GM21619 (cell line): ENCODE data around the gene PSG5.
"Not testable (repeated sequence)": the region's sequence is repeated elsewhere in the genome, so short reads cannot be mapped to it uniquely, and the experiment has no call there.

ENCODE experiments used
- ATAC-seq: cut with Tn5 transposase; IDR thresholded peaks from one replicate; pipeline ENCODE4 v1.9.1; 2021; ENCODE audit not compliant: unreplicated experiment

Gene PSG5

DNA sequence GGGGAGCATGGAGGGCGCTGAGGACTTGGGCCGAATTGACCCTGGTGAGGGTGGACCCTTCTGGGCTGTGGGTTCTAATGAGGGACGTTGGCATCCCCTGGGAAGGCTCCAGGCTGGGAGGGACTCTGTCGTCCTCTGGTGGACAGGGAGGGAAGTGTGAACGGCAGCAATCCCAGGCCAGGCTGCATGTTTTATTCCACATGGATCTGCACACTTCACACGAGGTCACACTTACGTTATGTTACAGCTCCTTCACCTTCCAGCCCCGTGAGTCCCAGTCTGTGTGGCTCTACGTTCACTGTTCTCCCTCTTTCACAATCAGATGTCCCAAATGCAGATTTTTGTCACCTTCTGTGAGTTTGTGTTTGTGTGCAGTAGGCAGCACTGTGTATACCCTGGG lies 1.8 kb upstream of the PSG5 start:
- ATAC-seq = not testable (repeated sequence)

DNA sequence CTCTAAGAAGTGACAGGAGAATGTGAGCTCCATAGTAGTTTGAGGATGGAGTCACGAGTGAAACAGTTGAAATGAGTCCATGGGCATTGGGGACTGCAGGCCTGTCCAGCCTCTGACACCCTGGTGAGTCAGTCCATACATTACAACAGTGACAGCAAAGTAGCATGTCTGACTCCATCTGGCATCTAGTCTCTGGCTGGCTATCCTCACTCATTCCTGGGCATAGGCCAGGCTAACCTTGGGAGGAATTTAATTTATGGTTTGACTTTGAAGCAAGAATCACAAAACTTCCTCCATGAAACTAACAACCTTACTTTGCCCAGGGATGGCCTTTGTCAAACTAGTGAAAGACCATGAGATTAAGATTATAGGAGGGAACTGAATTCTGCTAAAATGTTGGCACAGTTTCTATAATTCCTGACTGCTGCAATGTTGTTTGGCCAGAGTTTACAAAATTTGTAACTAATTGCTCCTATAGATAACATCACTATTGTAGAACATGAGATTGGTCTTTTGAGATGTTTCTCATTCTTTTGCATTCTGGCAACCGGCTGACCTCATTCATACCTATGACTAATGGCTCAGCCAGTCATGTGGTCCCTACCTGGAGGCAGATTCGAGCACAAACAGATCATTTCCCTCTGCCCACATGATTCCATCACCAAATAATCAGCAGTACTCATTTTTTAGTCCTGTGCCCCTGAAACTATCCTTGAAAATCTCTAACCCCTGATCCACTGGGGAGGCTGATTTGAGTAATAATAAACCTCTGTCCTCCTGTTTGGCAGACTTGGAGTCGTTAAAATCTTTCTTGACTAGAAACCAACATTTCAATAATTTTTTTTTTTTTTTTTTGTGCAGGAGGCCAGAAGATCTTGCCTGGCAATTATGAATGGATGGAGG lies 4.2 kb downstream of the PSG5 start:
- not testable (repeated sequence) for ATAC-seq

DNA sequence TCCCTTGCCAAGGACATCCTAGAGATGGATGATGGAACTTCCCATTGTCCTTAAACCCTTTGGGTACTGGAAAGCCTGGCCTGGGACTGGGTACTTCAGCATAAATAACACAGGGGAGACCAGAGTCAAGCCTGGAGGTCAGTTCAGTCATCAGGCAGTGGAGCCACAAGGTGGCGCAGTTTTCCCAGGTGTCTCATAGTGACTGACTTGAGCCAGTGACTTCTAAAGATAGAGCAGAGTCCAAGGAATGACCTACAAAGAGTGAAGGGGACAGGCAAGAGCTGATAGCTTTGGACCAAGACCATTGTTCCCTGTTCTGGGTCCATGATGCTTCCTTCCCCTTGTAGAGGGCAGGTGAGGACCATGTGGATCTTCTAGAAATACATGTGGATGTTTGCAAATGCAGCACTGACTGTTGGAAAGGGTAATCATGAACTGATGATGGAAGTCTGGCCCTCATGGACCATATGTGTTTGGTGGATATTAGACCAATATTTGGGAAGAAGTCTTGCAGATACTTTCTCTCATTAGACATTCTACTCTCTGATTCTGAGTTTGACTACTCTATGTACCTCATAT lies 6.7 kb downstream of the PSG5 start:
- ATAC-seq = not testable (repeated sequence)

DNA sequence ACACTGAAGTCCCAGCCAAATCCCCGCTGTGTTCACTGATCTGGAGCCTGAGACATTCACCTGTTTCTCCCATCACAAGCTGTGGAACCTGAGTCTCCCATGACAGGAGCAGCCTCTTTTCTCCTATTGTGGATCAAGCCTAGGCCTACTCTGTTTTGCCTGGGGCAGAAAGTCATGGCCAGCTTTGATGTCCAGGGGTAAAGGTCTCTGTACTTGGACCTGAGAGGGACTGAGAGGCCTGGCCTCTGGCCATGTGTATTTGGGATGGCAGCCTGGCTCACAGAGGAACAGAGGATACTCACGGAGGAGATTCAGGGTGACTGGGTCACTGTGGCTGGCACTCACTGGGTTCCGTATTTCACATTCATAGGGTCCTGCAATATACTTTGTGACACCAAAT lies 7.8 kb downstream of the PSG5 start:
- ATAC-seq = not testable (repeated sequence)

DNA sequence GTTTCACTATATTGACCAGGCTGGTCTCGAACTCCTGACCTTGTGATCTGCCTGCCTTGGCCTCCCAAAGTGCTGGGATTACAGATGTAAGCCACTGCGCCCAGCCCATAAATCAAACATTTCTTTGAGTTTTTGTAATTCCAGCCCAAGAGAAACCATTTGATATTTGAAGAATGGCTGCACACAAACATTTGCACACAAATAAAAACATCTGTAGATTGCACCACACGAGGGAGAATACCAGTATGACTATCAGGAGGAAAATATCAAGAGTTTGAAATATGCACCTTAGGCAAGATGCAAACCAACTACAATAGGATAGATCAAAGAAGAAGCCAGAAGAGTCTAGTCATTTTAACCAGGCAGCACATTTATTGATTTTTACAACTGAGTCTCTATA lies 20.4 kb downstream of the PSG5 start:
- not testable (repeated sequence) for ATAC-seq

DNA sequence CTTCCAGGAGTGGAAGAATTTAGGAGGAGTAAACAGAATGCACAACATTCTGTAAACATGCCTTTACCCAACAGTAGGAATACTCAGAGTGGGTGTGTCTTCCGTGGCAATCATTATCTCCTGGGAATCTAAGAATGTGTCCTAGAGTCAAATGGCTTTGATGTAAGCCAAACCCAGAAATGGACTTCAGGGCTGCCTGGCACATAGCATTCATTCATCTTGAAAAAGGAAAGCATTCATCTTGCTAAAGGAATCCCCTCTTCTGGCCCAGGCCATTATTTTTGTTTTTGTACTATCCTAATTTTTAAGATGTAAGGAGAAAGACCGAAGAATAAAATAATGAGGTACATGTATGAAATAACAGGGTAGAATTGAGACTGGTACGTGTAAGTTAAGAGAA lies 23.2 kb downstream of the PSG5 start:
- not testable (repeated sequence) for ATAC-seq

DNA sequence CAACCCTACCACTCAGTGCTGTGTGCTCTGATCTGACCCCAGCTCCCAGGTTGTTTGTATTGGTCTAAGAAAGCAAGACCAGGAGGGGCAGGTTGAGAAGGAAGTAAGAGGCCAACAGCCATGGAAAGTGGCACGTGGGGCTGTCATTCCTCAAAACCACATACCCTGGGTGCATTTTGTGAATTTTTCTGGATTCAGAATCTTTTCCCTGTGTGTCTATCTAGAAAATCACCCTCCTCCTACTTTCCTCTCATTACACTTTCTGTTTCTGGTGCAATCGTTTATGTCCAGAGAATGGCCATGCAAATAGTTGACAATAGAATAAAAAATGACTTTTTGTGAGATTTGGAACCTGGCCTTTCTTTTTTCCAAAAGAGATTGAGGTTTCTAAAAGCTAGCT lies 24.1 kb downstream of the PSG5 start:
- ATAC-seq = not testable (repeated sequence)

DNA sequence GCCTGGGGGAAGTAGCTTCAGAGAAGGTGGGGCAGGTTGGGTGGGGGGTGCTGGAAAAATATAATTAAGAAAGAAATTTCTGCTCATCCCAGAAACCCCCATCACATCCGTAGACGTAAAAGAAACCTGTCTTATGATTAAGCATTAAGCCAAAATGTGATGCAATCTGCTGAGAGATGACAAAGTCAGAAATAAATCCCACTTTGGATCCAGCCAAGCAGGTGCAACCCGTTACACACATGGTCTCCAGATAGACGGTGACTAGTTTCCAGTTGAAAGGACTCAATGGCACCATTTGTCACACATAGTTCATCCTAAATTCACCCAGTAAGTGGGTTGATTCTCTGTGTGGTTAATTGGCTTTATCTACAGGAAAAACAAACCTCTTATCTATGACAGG lies 34.1 kb downstream of the PSG5 start:
- no peak for ATAC-seq

DNA sequence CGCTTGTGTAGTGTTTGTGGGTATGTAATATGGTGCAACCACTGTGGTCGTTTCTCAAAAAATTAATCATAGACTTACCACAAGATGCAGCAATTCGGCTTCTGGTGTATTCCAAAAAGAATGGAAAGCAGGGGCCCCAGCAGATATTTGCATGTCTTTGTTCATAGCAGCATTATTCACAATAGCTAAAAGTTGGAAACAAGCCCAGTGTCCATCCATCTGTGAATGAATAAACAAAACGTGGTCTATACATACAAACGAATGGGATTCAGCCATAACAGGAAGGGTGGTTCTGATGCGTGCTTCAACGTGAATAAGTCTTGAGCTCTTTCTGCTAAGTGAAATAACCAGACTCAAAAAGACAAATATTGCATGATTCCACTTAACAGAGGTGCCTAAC lies 36.5 kb downstream of the PSG5 start:
- not testable (repeated sequence) for ATAC-seq

DNA sequence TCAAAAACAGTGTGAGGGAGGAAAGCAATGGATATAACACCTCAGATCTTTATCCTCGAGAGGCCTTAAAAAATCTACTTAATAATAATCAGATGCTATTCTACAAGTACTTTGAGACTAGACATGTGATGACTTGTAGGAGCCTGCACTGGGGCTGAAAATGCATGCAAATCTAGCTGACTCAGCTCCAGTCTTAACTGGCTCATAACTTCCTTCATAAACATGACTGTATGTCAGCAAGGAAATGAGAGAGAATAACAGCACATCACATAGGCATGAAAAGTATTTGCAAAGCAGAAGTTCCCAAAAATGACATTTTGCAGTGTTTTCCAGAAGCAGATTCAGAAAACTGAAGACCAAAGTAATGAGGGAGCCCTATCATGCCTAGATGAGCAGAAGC lies 38.1 kb downstream of the PSG5 start:
- no peak for ATAC-seq

DNA sequence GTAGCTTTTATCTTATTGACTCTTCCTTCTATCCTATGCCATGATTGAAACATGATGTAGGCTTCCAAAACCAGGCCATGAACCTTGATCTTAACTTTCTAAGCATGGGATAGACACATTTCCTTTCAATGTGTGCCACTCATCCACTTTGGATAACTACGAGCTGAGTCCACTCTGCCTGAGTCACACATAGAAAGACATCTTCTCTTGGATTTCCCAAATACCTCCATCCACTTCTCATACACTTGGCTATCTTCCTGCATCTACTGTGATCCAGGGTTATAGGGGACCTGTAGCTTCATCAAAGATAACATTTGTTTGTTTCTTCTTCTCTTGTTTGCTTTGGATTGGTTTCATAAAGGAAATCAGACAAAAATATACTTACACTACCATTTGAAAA lies 44.6 kb downstream of the PSG5 start:
- not testable (repeated sequence) for ATAC-seq

DNA sequence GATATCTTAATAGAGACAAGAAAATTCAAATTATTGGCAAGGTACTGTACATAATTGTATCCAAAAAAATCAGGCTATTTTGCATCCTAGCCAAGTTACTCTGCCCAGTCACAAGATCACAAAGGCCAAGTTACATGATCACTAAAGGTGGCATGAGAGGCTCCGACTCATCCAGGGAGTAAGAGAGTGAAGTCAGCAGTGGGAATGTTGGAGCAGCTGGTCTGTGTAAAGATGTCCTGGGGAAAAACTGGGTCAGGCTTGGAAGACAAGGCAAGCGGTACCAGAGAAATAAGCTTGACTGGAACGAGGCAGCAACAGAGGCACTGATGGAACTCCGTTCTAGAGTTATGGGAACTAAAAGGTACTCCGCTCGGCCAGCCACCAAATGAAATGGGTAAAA lies 53.6 kb downstream of the PSG5 start:
- no peak for ATAC-seq

DNA sequence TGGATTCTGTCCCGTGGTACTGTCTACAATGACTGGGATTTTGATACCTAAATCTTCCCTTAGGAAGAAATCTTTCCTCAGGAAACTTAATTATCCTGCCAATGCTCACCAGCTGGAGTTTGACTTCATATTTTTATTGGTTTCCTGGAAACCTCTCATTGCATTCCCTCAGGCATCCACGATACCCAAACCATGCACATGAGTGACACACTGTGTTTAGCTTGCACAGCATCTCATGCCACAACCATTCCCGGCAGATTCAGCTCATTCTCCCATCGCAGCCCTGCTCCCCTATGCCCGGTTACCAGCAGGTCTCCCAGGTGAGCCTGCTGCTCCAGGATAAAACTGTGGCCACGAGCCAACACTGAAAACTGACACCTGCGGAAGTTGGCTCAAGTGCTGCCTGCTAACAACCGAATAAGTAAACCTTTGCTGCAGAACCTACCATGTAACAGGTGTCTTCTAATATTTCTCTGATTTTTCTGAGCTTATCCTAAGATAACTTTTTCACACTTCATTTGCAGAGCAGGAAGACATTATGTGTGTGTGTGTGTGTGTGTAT lies 55.0 kb downstream of the PSG5 start:
- not testable (repeated sequence) for ATAC-seq

DNA sequence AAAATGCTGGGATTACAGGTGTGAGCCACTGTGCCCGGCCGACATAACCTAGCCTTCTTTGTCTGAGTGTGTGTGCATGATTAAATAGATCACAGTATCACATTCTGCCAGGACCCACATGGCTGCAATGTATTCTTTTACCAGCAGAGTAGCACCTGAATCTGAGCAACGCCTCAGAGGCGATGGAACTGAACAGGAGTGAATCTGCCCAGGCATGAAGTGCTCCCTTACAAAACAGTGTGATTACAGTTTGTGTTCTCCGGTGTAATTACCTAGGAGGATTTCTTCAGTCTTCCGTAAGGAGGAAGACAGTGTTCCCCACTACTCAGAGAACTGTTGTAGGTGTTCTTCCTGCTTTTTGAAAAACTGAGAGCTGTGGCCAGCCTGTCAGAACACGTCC lies 57.1 kb downstream of the PSG5 start:
- not testable (repeated sequence) for ATAC-seq

DNA sequence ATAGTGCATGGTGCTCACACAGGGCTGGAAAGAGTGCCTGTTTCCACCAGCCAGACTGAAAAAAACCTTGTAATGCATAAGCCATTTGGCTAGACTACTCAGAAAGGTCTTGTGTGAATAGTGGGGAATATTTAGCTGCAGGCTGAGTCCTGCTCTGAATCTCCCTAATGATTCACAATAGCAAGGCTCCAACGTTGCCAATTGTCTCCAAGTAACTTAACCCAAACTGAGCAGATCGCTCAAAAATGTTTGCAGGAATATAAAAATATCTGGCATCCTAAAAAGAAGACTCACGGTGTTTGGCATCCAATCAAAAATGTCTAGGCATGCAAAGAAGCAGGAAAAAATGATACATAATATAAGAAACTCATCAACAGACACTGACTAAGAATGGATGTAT lies 59.0 kb downstream of the PSG5 start:
- ATAC-seq = not testable (repeated sequence)

DNA sequence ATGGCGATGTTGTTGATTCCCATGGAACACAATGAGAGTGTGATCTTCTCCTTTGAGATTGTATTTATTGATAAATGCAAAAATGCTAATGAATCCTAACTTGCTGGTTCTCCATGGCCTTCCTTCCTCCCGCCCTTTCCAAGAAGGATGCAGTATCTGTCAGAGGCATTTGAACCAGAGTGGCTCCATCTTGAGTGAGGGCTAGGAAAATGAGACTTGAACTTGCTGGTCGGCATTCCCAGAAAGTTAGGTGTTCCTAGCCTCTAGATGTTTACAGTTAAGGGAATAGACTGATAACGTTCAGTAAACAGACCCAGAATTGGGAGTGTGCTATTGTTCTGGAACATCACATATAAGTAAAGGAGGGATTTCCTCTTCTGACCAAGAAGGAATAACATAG lies 59.6 kb downstream of the PSG5 start:
- ATAC-seq = no peak

DNA sequence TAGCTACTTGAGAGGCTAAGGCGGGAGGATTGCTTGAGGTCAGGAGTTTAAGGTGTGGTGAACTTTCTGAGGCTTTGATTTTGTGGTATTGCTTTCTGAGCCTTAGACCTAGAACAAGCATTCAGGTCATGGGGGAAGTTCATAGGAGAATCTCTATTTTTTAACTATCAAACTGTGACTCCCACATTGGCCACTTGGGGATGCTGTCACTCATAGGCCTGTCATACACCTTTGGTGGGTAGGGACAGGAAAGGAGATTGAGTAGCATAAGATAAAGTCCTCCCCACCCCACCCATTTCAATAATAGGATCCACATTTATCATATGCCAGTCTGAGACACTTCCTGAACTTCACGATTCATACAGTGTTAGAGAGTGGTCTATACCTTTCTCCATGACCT lies 62.0 kb downstream of the PSG5 start:
- no peak for ATAC-seq

DNA sequence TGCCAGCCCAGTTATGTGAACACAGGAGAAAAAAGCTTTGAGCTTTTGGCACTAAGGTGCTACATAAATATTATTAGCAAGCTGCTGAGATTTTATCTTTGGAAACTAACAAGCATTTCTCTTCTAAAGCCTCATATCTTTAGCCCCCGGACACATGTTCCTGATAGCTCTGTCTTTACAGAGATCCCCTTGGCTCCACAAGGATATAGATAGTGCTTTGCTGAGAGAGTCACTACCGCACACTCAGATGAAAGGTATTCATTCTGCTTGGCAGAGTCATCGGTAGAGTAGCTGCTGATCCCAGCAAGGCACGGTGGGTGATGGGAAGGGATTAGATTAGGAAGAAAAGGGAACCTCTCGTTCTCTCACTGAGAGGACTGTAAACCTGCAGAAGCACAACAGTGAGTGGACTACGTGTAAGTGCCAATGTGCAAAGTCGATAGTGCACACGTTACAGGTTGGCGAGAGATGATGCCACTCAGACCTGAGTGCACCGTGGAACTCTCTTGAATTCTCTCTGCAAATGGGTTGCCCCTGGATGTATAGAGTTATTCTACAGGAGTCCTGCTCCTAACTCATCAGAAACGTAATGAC lies 65.8 kb downstream of the PSG5 start:
- ATAC-seq = not testable (repeated sequence)

DNA sequence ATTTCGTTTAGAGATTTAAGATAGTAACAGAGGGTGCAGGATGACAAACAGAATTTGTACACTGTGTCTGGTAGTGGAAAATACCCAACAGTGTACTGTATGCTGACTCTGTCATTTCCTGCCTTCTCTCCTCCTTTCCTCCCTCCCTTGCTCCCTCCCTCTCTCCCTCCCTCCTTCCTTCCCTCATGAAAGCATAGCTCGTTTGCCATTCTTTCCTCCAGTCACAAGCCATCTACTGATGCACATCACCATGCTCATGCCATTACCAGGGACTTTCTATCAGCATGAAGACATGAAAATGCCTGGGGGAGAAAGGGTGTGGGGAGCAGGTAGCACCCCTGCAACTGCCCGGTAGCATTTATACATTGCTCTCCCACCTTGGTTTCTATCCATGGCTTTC lies 66.8 kb downstream of the PSG5 start:
- not testable (repeated sequence) for ATAC-seq
